H1 (cell line): ENCODE results near the gene PDYN. TPM values are rescaled to one million over a fixed set of nuclear protein-coding genes. Genes with fewer than 3 reads are reported as not detected.

Source experiments
- polyA plus RNA-seq, 7 experiments: library from polyadenylated mRNA; depleted of rRNA in 3 of 7; stranded (reverse) in 5 of 7; unstranded in 2 of 7; fragments of >200 nt in 5 of 7; fragments of 200-250 nt in 2 of 7; gene quantifications; 1 replicate in 5 of 7; 2 replicates in 1 of 7; 4 replicates in 1 of 7; pipeline versions ENCODE4 v1.2.1 to v1.2.3, GENCODE V29; 2011 to 2013; ENCODE audit warnings: missing spikeins in 2 of 7, mixed read lengths in 2 of 7
- total RNA-seq: library from RNA; stranded (reverse); fragmentation: NEBNext Ultra II Directional; extraction: Animal tissue kit (Norgen Biotek cat#: 25700); gene quantifications from 2 replicates; pipeline ENCODE4 v1.2.1, GENCODE V29; 2021
- TF ChIP-seq, protein P1 (sequence below): IDR thresholded peaks from 2 replicates; pipeline ENCODE4 v1.6.1; 2012; ENCODE audit warnings: low read length, inconsistent platforms
- TF ChIP-seq, protein P2 (sequence below): fragments of 300-600 bp; sonication (generic); IDR thresholded peaks from 2 replicates; pipeline ENCODE4 v1.7.1; 2012; ENCODE audit warnings: low read length, moderate library complexity, mild to moderate bottlenecking, inconsistent platforms; ENCODE audit not compliant: insufficient replicate concordance

PDYN gene
- total and polyA plus RNA-seq, 2 of the 8 experiments (the other 6 are each of a cell fraction or from before 2014, with no cell fraction given): 0.54 to 0.60 TPM

DNA sequence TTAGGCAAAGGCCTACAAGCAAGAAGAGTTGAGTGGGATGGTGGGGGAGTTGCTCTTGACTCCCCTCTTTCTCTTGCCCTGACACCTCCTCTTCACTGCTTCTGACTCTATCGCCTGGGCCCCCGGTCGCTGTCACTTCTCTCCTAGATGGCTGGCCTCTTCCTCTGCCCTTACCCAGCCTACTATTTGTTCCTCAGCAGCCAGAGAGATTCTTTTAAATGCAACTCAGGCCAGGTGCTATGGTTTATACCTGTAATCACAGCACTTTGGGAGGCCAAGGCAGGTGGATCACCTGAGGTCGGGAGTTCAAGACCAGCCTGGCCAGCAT is 4.3 kb upstream of the PDYN start (continued):
- TF ChIP-seq, protein P1, sequence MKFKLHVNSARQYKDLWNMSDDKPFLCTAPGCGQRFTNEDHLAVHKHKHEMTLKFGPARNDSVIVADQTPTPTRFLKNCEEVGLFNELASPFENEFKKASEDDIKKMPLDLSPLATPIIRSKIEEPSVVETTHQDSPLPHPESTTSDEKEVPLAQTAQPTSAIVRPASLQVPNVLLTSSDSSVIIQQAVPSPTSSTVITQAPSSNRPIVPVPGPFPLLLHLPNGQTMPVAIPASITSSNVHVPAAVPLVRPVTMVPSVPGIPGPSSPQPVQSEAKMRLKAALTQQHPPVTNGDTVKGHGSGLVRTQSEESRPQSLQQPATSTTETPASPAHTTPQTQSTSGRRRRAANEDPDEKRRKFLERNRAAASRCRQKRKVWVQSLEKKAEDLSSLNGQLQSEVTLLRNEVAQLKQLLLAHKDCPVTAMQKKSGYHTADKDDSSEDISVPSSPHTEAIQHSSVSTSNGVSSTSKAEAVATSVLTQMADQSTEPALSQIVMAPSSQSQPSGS: no peak
- TF ChIP-seq, protein P2, sequence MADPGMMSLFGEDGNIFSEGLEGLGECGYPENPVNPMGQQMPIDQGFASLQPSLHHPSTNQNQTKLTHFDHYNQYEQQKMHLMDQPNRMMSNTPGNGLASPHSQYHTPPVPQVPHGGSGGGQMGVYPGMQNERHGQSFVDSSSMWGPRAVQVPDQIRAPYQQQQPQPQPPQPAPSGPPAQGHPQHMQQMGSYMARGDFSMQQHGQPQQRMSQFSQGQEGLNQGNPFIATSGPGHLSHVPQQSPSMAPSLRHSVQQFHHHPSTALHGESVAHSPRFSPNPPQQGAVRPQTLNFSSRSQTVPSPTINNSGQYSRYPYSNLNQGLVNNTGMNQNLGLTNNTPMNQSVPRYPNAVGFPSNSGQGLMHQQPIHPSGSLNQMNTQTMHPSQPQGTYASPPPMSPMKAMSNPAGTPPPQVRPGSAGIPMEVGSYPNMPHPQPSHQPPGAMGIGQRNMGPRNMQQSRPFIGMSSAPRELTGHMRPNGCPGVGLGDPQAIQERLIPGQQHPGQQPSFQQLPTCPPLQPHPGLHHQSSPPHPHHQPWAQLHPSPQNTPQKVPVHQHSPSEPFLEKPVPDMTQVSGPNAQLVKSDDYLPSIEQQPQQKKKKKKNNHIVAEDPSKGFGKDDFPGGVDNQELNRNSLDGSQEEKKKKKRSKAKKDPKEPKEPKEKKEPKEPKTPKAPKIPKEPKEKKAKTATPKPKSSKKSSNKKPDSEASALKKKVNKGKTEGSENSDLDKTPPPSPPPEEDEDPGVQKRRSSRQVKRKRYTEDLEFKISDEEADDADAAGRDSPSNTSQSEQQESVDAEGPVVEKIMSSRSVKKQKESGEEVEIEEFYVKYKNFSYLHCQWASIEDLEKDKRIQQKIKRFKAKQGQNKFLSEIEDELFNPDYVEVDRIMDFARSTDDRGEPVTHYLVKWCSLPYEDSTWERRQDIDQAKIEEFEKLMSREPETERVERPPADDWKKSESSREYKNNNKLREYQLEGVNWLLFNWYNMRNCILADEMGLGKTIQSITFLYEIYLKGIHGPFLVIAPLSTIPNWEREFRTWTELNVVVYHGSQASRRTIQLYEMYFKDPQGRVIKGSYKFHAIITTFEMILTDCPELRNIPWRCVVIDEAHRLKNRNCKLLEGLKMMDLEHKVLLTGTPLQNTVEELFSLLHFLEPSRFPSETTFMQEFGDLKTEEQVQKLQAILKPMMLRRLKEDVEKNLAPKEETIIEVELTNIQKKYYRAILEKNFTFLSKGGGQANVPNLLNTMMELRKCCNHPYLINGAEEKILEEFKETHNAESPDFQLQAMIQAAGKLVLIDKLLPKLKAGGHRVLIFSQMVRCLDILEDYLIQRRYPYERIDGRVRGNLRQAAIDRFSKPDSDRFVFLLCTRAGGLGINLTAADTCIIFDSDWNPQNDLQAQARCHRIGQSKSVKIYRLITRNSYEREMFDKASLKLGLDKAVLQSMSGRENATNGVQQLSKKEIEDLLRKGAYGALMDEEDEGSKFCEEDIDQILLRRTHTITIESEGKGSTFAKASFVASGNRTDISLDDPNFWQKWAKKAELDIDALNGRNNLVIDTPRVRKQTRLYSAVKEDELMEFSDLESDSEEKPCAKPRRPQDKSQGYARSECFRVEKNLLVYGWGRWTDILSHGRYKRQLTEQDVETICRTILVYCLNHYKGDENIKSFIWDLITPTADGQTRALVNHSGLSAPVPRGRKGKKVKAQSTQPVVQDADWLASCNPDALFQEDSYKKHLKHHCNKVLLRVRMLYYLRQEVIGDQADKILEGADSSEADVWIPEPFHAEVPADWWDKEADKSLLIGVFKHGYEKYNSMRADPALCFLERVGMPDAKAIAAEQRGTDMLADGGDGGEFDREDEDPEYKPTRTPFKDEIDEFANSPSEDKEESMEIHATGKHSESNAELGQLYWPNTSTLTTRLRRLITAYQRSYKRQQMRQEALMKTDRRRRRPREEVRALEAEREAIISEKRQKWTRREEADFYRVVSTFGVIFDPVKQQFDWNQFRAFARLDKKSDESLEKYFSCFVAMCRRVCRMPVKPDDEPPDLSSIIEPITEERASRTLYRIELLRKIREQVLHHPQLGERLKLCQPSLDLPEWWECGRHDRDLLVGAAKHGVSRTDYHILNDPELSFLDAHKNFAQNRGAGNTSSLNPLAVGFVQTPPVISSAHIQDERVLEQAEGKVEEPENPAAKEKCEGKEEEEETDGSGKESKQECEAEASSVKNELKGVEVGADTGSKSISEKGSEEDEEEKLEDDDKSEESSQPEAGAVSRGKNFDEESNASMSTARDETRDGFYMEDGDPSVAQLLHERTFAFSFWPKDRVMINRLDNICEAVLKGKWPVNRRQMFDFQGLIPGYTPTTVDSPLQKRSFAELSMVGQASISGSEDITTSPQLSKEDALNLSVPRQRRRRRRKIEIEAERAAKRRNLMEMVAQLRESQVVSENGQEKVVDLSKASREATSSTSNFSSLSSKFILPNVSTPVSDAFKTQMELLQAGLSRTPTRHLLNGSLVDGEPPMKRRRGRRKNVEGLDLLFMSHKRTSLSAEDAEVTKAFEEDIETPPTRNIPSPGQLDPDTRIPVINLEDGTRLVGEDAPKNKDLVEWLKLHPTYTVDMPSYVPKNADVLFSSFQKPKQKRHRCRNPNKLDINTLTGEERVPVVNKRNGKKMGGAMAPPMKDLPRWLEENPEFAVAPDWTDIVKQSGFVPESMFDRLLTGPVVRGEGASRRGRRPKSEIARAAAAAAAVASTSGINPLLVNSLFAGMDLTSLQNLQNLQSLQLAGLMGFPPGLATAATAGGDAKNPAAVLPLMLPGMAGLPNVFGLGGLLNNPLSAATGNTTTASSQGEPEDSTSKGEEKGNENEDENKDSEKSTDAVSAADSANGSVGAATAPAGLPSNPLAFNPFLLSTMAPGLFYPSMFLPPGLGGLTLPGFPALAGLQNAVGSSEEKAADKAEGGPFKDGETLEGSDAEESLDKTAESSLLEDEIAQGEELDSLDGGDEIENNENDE: no peak
